Stimulated activated naive CD8-positive, alpha-beta T cell treated with anti-CD3 and anti-CD28 coated beads, Interleukin-15, Interleukin-2, amounts not matched to agents 100 U/mL and 50 U/mL, for 24 hours (primary cell): ENCODE results near the gene ASTE1.
A peak's percentile ranks its signal among the peaks of the same experiment; 100 is the strongest.
"Not testable (repeated sequence)": the region's sequence is repeated elsewhere in the genome, so short reads cannot be mapped to it uniquely, and the experiment has no call there.

Experiments used
- ATAC-seq: fragments of 150-1000 bp; cut with Tn5 transposase; one replicate; pipeline ENCODE4 v1.10.0; 2021
- DNase-seq: peaks from one replicate; pipeline ENCODE4 v3.0.0; 2021

The ASTE1 gene

GRCh38 chr3:131008326-131008725 lies 18.3 kb downstream of the ASTE1 start:
- ATAC-seq (no peak), DNase-seq (no peak)

DNA sequence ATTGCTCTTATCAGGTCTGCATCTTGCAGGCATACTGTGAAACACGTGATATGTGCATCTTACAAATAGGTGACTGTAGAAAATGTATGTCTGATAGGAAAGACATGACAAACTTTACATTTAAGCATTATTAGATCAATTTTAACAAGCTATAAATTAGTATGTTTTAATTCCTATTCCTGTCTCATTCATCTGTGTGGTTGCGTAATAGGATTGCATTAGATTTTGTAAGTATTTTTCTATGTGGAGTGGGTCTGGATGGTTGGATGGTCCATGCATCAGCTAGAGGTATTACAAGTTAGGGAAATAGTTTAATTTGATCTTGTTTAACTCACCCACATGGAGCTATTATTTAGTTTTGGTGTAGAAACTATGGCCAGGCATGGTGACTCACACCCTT lies 18.8 kb downstream of the ASTE1 start:
- DNase-seq (no peak), ATAC-seq (no peak)

DNA sequence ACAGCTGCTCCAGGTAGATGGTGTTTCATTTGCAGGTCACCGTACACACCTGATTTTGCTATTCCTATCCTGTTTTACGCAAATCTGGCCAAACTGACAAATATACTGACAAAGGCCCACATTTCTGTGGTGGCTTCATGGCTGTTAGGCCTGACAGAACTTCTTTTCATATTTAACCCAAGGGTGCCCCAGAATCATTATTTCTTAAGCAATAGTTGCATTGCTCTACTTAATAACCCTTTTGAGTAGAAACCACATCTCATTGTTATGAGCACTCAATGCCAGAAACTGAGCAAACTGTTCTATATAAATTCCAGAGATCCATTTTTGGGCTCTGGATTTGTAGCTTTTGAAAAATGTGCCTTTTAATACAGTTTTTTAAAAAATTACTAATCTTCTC lies 19.4 kb downstream of the ASTE1 start:
- ATAC-seq (no peak), DNase-seq (no peak)

GRCh38 chr3:131004603-131005002 lies 22.0 kb downstream of the ASTE1 start:
- no peak for DNase-seq
- peak; percentile 55 for ATAC-seq

- ATAC-seq: no peak
- DNase-seq: no peak
Observed at GRCh38 chr3:131001071-131001470, 25.6 kb downstream of the ASTE1 start.

DNA sequence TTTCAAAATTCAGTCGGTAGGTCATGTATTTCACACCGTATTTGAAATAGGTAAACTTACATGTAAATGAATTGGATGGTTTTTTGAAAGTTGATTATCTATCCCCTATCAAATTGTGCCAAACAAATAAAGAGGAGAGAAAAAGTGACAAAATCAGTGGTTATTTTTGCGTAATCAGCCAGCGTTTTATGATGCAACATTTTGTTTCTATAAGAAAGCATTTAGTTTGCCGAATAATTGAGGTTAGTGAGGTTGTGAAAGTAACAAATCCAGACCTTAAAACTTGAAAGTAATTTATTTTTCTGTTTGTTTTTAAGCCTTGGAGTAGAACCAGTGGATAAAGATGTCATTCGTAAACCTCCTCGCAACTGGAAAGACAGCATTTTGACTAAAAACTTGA lies 29.3 kb downstream of the ASTE1 start:
- ATAC-seq: no peak
- DNase-seq: no peak

DNA sequence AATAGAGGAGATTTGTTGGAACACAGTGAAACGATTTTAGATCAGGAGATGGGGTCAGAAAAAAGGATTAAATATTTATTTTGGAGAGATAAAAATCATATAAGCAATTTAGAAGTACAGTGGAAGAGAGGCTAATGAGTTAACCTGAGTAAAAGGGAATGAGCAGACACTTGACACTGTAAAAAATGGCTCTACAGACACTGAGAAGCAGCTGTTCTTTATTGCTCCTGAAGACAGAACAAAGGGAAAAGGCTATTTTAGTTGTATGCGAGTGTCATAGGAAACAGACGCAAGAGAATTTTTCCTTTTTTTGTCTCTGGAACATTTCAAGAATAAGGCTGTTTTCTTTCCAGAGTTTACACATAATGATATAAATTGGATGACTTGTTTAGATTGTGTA lies 34.3 kb downstream of the ASTE1 start:
- ATAC-seq: no peak
- no peak for DNase-seq

DNA sequence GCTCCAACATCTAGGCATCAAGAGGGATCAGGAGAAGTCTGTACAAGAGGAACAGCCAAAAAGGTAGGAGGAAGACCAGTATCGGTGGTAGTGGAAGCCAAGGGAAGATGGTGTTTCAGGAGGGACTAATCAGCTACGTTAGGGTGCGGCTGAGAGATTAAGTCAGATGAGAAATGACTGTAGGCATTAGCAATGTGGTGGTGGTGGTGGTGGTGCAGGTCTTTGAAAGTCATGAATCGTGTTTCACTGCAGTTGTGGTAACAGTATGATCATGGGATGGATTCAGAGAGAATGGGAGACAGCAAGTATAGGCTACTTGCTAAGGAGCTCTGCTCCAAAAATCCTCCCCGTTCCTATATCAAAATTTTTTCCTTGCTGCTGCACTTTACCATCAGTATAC lies 35.5 kb downstream of the ASTE1 start:
- no peak for ATAC-seq

GRCh38 chr3:130990282-130990681 lies 36.3 kb downstream of the ASTE1 start:
- ATAC-seq: no peak
- no peak for DNase-seq

More for the DNA sequence above, 35.5 kb downstream of the ASTE1 start:
- DNase-seq: no peak

GRCh38 chr3:130981469-130981868 lies 45.2 kb downstream of the ASTE1 start:
- ATAC-seq: no peak
- no peak for DNase-seq

- ATAC-seq (no peak), DNase-seq (no peak)
Observed at GRCh38 chr3:130979117-130979516, 47.5 kb downstream of the ASTE1 start.

- DNase-seq: no peak
- ATAC-seq: no peak
Observed at GRCh38 chr3:130976706-130977105, 49.9 kb downstream of the ASTE1 start.

- ATAC-seq (no peak), DNase-seq (no peak)
Observed at GRCh38 chr3:130975251-130975650, 51.4 kb downstream of the ASTE1 start.

DNA sequence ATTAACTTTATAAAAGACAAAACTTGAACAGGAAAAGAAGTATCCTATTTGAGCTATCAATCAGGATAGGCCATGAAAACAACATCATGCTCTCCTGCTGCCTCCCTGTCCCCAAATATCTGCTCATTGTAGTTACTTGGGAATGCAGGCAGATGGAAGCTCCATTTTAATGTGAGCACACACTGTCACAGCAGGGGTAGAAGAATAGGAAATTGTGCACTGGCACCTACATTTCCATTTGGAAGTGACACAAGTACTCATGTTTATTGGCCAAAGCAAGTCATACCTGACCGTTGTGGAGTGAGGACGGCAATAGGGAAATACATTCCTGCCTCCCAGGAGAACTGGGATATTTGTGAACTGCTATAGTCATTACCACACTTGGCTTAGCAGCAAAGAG lies 52.4 kb downstream of the ASTE1 start:
- ATAC-seq: no peak
- DNase-seq: no peak

DNA sequence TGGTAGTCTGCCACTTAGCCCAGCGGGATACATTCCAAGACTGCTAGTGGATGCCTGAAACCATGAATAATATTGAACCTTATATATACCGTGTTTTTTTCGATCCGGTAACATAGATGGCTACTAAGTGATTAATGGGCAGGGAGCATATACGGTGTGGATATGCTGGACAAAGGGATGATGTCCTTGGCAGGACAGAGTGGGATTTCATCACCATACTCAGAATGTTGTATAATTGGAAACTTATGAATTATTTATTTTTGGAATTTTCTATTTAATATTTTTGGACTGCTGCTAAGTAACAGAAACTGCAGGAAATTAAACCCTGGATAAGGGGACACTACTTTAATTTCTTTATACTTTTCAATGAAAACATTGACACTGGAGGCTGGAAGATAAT lies 53.2 kb downstream of the ASTE1 start:
- ATAC-seq: no peak
- no peak for DNase-seq

- DNase-seq, ATAC-seq: not testable (repeated sequence)
Observed at GRCh38 chr3:130972592-130972991, 54.0 kb downstream of the ASTE1 start.

- ATAC-seq: no peak
- DNase-seq: no peak
Observed at GRCh38 chr3:130971208-130971607, 55.4 kb downstream of the ASTE1 start.

- no peak for DNase-seq
- ATAC-seq: no peak
Observed at GRCh38 chr3:130969621-130970020, 57.0 kb downstream of the ASTE1 start.

DNA sequence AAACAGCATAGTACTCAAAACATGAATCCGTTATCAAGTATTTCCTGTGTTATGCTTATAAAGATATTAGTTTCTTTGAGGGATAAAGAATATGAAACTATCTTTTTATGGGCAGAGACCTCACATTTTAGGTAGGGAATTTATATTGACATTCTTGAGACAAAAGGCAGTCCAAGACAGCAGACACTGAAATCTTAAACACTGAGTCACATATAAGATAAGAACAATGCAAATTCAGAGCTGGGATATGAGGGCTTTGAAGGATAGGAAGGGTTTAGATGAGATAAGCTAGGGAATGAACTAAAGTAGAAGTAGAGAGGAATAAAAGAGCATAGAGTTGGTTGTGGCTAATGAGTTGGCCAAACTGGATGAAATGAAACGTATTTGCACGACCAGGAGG lies 58.4 kb downstream of the ASTE1 start:
- no peak for DNase-seq
- no peak for ATAC-seq

DNA sequence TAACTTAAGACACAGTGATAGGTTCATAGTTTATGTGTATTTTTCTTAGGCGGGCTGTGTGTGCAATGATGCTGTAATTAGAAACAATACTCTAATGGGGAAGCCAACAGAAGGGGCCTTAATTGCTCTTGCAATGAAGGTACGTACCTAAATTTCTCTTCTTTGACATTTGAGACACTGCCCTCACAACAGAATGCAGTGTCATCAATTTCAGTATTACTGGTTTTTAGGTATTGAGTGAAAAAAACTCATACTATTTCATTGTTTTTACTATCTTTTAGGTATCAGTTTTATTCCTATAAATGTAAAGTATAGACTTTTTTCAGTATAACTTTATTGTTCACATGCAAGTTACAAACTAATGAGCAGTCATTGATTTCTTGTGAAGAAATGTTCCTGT lies 59.3 kb downstream of the ASTE1 start:
- no peak for DNase-seq
- no peak for ATAC-seq

GRCh38 chr3:130963878-130964277 lies 62.7 kb downstream of the ASTE1 start:
- no peak for ATAC-seq
- no peak for DNase-seq
